SK-N-SH (cell line): ENCODE data around the gene RGSL1.

Source experiments
- CHD2 ChIP-seq: fragments of 150-350 bp; IDR thresholded peaks from 2 replicates; pipeline ENCODE4 v1.6.1; 2018; ENCODE audit warnings: low read length; ENCODE audit not compliant: partially characterized antibody
- EZH2phosphoT487 ChIP-seq: fragments of 200-600 bp; sonication (generic); IDR thresholded peaks from 2 replicates; pipeline ENCODE4 v1.6.1; 2017; ENCODE audit warnings: low read depth, mixed run types, mild to moderate bottlenecking, antibody characterized with exemption, moderate library complexity, borderline replicate concordance
- FOXM1 ChIP-seq: IDR thresholded peaks from 2 replicates; pipeline ENCODE4 v1.4.0; 2012; ENCODE audit warnings: low read depth, mild to moderate bottlenecking
- MAX ChIP-seq: IDR thresholded peaks from 2 replicates; pipeline ENCODE4 v1.4.0; 2012; ENCODE audit warnings: low read depth
- MEF2A ChIP-seq: IDR thresholded peaks from 2 replicates; pipeline ENCODE4 v1.4.0; 2012; ENCODE audit warnings: low read depth, borderline replicate concordance
- REST ChIP-seq: IDR thresholded peaks from 2 replicates; pipeline ENCODE4 v1.6.1; 2012; ENCODE audit warnings: mild to moderate bottlenecking, low read depth, low read length, moderate library complexity
- USF2 ChIP-seq: fragments of 150-350 bp; IDR thresholded peaks from 2 replicates; pipeline ENCODE4 v1.6.1; 2017; ENCODE audit warnings: antibody characterized with exemption, low read length, low read depth, borderline replicate concordance
- TF ChIP-seq, protein P1 (sequence below): fragments of 200-600 bp; sonication (generic); IDR thresholded peaks from 2 replicates; pipeline ENCODE4 v1.6.1; 2017; ENCODE audit warnings: antibody characterized with exemption, mild to moderate bottlenecking, moderate library complexity

DNA sequence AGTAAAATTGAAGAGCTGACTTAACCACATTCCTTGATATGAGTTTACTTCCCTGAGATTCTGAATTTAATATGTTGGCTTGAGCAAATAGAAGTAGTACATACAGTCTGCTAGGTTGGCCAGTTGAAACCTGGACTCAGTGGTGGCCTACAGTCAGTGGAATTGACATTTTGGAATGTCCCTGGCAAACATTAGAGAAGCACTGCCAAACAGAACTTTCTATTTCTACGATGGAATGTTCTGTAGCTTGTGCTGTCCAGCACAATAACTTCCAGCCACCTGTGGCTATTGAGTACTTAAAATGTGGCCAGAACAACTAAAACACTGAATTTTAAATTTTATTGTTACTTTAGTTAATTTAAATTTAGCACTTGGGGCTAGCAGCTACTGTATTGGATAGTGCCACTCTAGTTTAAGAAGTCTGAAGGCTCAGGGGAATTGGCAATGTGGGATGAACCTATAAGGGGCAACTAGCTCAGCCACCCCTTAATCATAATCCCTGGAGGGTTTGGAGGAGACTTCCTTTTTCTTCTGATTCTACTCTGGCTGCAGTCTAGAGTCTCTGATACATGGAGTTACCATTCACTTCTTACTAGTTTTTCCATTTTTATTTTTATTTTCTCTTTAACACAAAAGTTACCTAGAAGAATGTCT is 39.2 kb upstream of the RGSL1 start:
- TF ChIP-seq MAX (no peak), REST (no peak), CHD2 (no peak), FOXM1 (no peak), MEF2A (no peak), EZH2phosphoT487 (no peak), USF2 (no peak)
- TF ChIP-seq, protein P1, sequence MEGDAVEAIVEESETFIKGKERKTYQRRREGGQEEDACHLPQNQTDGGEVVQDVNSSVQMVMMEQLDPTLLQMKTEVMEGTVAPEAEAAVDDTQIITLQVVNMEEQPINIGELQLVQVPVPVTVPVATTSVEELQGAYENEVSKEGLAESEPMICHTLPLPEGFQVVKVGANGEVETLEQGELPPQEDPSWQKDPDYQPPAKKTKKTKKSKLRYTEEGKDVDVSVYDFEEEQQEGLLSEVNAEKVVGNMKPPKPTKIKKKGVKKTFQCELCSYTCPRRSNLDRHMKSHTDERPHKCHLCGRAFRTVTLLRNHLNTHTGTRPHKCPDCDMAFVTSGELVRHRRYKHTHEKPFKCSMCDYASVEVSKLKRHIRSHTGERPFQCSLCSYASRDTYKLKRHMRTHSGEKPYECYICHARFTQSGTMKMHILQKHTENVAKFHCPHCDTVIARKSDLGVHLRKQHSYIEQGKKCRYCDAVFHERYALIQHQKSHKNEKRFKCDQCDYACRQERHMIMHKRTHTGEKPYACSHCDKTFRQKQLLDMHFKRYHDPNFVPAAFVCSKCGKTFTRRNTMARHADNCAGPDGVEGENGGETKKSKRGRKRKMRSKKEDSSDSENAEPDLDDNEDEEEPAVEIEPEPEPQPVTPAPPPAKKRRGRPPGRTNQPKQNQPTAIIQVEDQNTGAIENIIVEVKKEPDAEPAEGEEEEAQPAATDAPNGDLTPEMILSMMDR, result no peak
